ENCODE data around the gene MED12L.
"Not testable (repeated sequence)": the region's sequence is repeated elsewhere in the genome, so short reads cannot be mapped to it uniquely, and the experiment has no call there.

Gene MED12L

DNA sequence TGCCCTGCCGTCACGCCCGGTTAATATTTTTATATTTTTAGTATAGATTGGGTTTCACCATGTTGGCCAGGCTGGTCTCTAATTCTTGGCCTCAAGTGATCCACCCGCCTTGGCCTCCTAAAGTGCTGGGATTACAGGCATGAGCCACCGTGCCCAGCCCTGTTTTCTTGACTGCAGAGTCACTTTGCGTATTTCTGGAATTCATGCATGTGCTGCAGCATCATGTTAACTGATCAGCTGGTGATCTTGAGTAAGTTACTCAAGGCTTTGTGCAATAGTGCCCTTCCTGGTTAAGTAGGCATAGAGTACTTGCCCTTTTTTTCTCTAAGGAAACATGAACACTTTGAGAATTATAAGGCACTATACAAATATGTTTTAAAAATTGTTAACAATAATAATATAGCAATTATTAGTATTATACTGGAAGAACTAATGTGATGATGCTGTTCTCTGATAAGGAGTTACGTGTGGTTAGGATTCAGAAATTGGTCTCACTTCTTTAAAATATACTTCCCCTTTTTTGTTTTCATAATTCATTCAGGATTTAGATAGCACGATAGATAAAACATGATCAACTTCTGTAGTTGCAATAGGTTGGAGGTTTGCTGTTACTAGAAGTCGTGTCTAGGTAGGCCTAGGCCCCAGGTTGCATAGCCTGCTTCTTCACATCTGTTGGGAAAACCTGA lies 83.9 kb downstream of the MED12L start:
- H3K27me3 Mint-ChIP-seq = no peaks in the 10 kb centered on the region
- no peaks in the 10 kb centered on the region for H3K9me3 Mint-ChIP-seq
- H3K4me1 Mint-ChIP-seq (ENCODE audit: low read depth) = peaks cover 51% of the 10 kb centered on the region
- H3K36me3 Mint-ChIP-seq (ENCODE audit: low read depth) = no peaks in the 10 kb centered on the region
- H3K27ac Mint-ChIP-seq = peak overlapping the region; percentile 86
- no peak overlapping the region for H3K4me3 Mint-ChIP-seq
- no peak for DNase-seq

DNA sequence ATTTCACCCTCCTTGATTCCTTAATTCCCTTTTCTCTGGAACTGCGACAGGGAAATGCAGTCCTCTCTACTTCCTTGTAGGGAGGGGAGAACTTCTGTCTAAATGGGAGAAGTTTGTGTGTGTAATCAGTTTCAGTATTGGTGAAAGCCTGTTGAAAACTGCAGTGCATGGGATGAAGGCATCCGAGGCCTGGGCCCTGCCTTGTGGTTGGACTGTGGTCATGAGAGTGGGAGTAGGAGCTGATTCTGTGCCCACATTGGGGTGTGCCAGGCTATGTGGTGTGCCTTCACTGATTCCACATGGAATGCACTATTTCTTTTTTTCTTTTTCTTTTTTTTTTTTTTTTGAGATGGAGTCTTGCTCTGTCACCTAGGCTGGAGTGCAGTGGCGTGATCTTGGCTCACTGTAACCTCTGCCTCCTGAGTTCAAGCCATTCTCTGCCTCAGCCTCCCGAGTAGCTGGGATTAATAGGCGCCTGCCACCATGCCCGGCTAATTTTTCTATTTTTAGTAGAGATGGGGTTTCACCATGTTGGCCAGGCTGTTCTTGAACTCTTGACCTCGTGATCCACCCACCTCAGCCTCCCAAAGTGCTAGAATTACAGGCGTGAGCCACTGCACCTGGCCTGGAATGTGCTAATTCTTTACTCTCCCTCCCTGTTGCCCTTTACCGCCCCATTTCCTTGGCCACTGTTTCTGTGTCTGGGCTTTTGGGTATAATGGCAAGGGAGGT lies 84.7 kb downstream of the MED12L start:
- peaks cover 51% of the 10 kb centered on the region for H3K4me1 Mint-ChIP-seq (ENCODE audit: low read depth)
- H3K9me3 Mint-ChIP-seq; H3K36me3 Mint-ChIP-seq (ENCODE audit: low read depth); H3K27me3 Mint-ChIP-seq; H3K4me3 Mint-ChIP-seq: not testable (repeated sequence)
- peak overlapping the region; percentile 86 for H3K27ac Mint-ChIP-seq
- peak; percentile 58 for DNase-seq

DNA sequence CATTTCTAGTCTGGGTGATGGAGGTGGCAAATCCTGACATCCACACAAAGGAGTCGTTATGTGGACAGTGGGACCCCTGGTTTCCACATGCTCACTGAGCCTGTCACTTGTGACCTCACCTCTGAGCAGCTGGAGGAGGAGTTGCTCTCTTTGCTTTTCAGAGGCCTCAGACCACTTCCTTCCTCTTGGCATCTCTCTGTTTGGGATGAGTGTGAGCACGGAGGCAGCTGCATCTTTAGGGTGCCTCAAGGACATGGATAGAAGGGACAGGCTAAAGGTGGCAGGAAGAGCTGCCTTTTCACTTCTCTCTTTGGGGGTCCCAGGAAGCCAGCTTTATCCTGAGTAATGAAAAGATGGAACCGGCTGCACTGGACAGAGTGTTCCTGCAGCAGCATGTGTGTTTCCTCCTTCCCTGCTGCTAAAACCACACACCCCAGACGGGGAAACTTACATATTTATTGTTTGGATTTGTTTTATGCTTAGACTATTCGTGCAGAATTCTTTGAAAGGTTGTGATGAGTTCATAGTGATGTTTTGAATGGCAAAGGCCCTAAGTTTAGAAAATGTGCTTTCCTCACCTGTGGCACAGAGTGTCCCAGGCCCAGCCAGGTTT lies 85.8 kb downstream of the MED12L start:
- Mint-ChIP-seq H3K36me3 (ENCODE audit: low read depth) (no peaks in the 10 kb centered on the region), H3K4me1 (ENCODE audit: low read depth) (peaks cover 51% of the 10 kb centered on the region), H3K9me3 (no peaks in the 10 kb centered on the region), H3K27ac (peak overlapping the region; percentile 86), H3K27me3 (no peaks in the 10 kb centered on the region), H3K4me3 (peak overlapping the region; percentile 38)
- peak; percentile 56 for DNase-seq

DNA sequence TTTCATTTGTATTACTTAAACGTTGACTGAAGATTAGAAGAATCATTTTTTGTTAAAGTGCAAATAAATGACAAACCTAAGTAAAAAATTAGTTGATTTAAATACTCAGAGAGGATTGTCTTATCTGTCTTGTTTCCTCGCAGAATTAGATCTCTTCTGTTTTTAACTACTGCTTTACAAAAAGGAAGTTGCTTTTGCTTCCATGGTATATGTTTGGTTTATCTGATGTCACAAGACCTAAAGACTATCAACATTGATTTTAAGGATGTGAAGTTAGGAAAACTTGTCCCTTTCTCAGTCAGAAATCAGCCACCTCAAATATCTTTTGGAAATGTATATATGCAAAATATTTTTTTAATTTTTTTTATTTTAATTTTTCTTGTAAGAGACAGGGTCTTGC lies 88.9 kb downstream of the MED12L start:
- H3K27ac Mint-ChIP-seq = no peak overlapping the region

DNA sequence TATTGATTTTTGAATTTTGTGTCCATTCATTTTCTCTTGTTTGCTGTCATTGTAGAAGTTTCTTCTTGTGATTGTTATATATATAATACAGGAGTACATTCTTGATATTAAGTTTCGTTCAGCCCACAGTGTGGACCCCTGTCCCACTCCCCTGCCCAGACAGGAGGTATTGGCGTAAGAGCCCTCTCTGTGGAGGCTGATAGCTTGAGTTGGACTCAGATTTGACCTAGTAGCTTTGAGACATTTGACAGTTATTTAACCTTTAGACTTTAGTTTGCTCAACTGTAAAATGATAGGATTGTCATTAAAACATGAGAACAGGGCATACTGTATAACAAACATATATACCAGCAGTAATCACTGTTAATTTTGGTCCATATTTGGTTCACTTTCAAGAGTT lies 90.5 kb downstream of the MED12L start:
- Mint-ChIP-seq H3K4me1 (ENCODE audit: low read depth) (peaks cover 26% of the 10 kb centered on the region), H3K9me3 (no peaks in the 10 kb centered on the region), H3K36me3 (ENCODE audit: low read depth) (no peaks in the 10 kb centered on the region), H3K27ac (no peak overlapping the region), H3K27me3 (no peaks in the 10 kb centered on the region), H3K4me3 (no peak overlapping the region)
- DNase-seq = no peak

More for the DNA sequence above, 88.9 kb downstream of the MED12L start:
- no peaks in the 10 kb centered on the region for H3K9me3 Mint-ChIP-seq
- no peaks in the 10 kb centered on the region for H3K27me3 Mint-ChIP-seq
- peaks cover 38% of the 10 kb centered on the region for H3K4me1 Mint-ChIP-seq (ENCODE audit: low read depth)
- DNase-seq = no peak
- no peaks in the 10 kb centered on the region for H3K36me3 Mint-ChIP-seq (ENCODE audit: low read depth)
- no peak overlapping the region for H3K4me3 Mint-ChIP-seq

DNA sequence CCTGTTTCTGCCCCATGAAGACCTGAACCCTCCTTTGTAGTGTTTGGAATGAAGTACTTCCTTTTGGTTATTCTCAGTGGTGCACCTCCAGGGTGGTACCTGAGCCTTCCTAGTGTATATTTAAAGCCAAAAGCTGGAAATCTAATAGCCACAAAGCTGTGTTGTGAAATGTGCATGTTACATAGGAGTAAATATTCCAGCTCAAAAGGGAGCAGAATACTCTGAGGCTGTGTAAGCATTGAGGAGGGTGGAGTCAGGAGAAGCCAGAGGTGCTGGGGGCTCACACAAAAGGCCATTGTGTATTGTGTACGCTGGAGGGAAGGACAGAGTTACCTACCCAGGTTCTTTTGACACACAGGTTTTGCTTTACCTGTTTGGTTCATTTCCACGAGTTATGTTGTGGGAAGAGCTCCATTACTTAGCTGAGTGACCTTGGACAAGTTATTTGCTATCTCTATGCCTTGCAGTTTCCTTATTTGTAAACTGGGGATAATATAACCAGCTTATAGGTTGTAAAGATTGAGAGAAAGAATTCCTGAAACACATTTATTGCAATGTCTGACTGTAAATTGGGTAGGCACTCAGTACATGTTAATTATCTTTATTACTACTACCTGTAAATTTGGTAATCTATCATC lies 92.9 kb downstream of the MED12L start:
- Mint-ChIP-seq H3K27me3 (no peaks in the 10 kb centered on the region), H3K4me1 (ENCODE audit: low read depth) (peaks cover 20% of the 10 kb centered on the region), H3K9me3 (no peaks in the 10 kb centered on the region), H3K4me3 (no peak overlapping the region), H3K27ac (no peak overlapping the region), H3K36me3 (ENCODE audit: low read depth) (no peaks in the 10 kb centered on the region)
- no peak for DNase-seq

DNA sequence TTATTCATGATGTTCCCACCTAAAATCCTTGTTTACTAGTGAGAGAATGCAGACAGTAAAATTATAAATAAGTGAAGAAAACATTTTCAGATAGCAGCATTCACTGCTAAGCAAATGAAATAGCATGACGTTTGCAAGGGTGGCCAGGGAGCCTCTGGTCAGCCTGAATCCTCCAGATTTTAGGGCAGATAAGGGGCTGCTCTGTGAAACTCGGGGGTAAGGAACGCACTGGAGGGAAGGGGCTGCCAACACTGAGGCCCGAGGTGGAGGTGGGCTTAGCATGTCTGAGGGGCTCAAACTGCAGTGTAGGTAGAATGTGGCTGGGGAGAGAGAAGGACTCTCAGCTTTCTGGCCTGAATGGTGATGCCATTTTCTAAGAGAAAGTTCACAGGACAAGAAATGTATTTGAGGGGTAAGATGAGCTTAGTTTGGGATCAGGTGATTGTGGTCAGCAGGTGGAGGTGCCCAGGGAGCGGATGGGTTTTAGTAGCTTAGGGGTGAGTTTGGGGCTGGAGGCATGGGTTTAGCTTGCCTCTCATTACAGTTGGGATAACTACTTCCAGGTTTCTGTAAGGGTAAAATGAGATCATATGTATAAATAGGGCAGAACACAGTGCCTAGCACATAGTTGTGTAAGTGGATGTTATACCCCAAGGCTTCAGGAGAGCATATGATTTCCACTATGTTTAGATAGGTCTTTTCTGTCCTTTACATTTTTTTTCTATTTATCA lies 97.0 kb downstream of the MED12L start:
- DNase-seq = no peak
- H3K9me3 Mint-ChIP-seq = no peaks in the 10 kb centered on the region
- no peaks in the 10 kb centered on the region for H3K36me3 Mint-ChIP-seq (ENCODE audit: low read depth)
- peaks cover 45% of the 10 kb centered on the region for H3K4me1 Mint-ChIP-seq (ENCODE audit: low read depth)
- H3K27me3 Mint-ChIP-seq = no peaks in the 10 kb centered on the region
- H3K4me3 Mint-ChIP-seq = no peak overlapping the region
- H3K27ac Mint-ChIP-seq = peak overlapping the region; percentile 1

DNA sequence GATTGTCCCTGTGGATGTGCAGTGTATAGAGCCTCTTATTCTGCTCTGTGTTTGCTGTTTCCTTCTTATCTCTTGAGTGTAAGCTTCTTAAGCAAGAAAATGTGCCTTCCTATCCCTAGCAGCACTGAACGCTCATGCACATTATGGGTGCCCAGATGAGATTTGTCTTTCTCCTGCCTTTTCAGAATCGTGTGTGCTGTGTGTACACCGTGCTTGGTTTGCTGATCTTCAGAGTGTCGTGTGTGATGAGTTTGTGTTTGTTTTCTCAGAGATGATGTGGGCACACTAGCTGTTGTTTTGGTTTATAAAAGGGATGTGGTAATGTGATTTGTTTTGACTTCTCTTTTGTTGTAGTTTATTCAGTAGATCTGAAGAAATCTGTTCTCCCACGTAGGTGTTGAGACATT lies 97.8 kb downstream of the MED12L start:
- Mint-ChIP-seq H3K27me3 (no peaks in the 10 kb centered on the region), H3K9me3 (no peaks in the 10 kb centered on the region), H3K36me3 (ENCODE audit: low read depth) (no peaks in the 10 kb centered on the region), H3K4me1 (ENCODE audit: low read depth) (peaks cover 49% of the 10 kb centered on the region), H3K27ac (peak overlapping the region; percentile 85), H3K4me3 (peak overlapping the region; percentile 55)
- DNase-seq = no peak

DNA sequence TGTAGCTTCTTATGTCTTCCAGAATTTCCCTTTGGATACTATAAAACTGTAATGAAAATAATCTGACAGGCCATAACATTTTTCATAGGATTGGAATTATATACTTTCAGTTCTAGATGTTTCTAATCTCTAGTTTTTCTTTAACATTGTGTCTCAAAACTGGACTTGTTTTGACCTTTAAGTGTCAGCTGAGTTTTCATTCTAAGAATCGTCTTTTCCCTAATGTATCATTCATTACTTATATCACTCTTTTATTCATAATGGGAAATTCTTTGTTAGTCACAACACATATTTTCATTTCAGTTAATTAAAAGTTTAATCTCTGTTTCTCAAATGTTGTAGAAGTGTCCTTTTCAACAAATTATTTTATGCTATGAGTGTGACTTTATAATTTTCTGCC lies 105.6 kb downstream of the MED12L start:
- H3K4me3 Mint-ChIP-seq = peak overlapping the region; percentile 63
- no peak for DNase-seq
- H3K27ac Mint-ChIP-seq = peak overlapping the region; percentile 97
- peaks cover 37% of the 10 kb centered on the region for H3K36me3 Mint-ChIP-seq (ENCODE audit: low read depth)
- no peaks in the 10 kb centered on the region for H3K27me3 Mint-ChIP-seq
- peaks cover 69% of the 10 kb centered on the region for H3K4me1 Mint-ChIP-seq (ENCODE audit: low read depth)
- H3K9me3 Mint-ChIP-seq = peaks cover 9% of the 10 kb centered on the region

DNA sequence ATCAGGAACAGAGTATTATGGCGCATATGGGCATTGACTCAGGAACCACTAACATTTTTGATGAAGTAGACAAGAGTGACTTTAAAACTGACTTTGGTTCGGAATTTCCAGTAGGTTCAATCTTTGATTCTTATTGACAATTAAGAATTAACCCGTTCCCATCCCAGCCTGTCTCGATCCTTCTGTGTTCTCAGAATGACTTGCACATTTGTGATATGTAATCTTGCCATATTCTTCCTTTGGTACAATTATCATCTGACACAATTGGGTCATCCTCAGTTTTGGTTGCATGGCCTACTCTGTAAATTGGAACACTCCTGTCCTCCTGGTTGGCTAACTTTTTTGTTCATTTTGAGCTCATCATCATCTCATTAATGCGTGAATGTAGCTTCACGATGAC lies 107.1 kb downstream of the MED12L start:
- Mint-ChIP-seq H3K36me3 (ENCODE audit: low read depth) (peaks cover 50% of the 10 kb centered on the region), H3K27me3 (no peaks in the 10 kb centered on the region), H3K27ac (peak overlapping the region; percentile 83), H3K4me1 (ENCODE audit: low read depth) (peaks cover 69% of the 10 kb centered on the region), H3K4me3 (no peak overlapping the region), H3K9me3 (peaks cover 13% of the 10 kb centered on the region)
- DNase-seq = no peak

DNA sequence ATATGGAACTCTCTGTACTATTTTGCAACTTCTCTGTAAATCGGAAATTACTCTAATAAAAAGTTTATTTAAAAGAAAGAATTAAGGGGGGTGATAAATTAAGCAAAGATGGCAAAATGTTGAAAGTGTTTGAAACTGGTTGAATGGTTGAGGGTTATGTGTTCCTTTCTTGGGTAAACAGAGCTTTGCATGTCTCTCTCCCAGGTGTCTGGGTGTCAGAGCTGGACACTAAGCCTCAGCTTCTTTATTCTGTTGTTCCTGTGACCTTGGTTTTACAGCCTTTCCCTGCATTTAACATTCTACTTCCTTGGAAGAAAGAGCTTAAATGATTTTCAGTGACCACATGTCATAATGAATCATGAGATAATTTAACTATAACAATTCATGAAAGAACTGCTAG lies 110.4 kb downstream of the MED12L start:
- DNase-seq = no peak
- peaks cover 11% of the 10 kb centered on the region for H3K9me3 Mint-ChIP-seq
- peaks cover 77% of the 10 kb centered on the region for H3K36me3 Mint-ChIP-seq (ENCODE audit: low read depth)
- peaks cover 66% of the 10 kb centered on the region for H3K4me1 Mint-ChIP-seq (ENCODE audit: low read depth)
- H3K27ac Mint-ChIP-seq = peak overlapping the region; percentile 81
- H3K4me3 Mint-ChIP-seq = no peak overlapping the region
- H3K27me3 Mint-ChIP-seq = no peaks in the 10 kb centered on the region

DNA sequence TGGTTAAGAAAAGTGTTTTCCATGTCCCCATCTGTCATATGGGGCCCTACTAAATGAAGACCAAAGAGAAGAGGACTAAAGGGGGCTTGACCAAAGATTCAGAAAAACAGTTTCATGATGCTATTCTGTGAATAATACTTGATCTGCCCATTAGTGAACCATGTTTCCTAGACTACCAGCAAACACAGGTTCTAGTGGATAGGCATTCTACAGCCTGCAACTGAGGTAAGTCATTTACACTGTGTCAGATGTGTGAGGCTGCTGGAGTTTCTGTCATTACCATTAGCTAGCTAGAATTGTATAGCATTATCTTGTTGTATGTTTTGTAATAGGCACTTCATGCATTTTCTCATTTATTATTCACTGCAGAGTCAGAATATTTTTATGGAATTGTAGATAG lies 111.0 kb downstream of the MED12L start:
- H3K27me3 Mint-ChIP-seq = no peaks in the 10 kb centered on the region
- H3K36me3 Mint-ChIP-seq (ENCODE audit: low read depth) = peaks cover 79% of the 10 kb centered on the region
- peaks cover 64% of the 10 kb centered on the region for H3K4me1 Mint-ChIP-seq (ENCODE audit: low read depth)
- H3K9me3 Mint-ChIP-seq = peaks cover 6% of the 10 kb centered on the region
- peak overlapping the region; percentile 81 for H3K27ac Mint-ChIP-seq
- H3K4me3 Mint-ChIP-seq = peak overlapping the region; percentile 38
- no peak for DNase-seq

DNA sequence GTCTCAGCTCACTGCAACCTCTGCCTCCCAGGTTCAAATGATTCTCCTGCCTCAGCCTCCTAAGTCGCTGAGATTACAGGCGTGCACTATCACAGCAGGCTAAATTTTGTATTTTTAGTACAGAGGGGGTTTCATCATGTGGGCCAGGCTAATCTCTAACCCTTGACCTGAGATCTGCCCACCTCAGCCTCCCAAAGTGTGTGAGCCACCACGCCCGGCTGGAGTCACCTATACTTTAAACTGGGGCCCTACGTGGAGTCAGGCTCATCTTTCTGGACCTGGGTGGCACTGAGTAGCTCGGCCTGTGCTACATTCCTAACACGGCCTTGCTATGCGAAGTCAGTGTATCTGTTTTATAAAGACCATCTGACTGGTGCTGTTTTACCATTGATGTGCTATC lies 111.8 kb downstream of the MED12L start:
- H3K27ac Mint-ChIP-seq = peak overlapping the region; percentile 47
- peaks cover 86% of the 10 kb centered on the region for H3K36me3 Mint-ChIP-seq (ENCODE audit: low read depth)
- H3K27me3 Mint-ChIP-seq = no peaks in the 10 kb centered on the region
- no peak for DNase-seq
- H3K9me3 Mint-ChIP-seq = peaks cover 6% of the 10 kb centered on the region
- peaks cover 61% of the 10 kb centered on the region for H3K4me1 Mint-ChIP-seq (ENCODE audit: low read depth)
- H3K4me3 Mint-ChIP-seq = no peak overlapping the region
